ENCODE data around the gene WIPF1. TPM values are rescaled to one million over a fixed set of nuclear protein-coding genes. Genes with fewer than 3 reads are reported as not detected.

WIPF1 gene
- total and polyA plus RNA-seq, 8 donors, result 30.7 to 117 (median 33.4) TPM

DNA sequence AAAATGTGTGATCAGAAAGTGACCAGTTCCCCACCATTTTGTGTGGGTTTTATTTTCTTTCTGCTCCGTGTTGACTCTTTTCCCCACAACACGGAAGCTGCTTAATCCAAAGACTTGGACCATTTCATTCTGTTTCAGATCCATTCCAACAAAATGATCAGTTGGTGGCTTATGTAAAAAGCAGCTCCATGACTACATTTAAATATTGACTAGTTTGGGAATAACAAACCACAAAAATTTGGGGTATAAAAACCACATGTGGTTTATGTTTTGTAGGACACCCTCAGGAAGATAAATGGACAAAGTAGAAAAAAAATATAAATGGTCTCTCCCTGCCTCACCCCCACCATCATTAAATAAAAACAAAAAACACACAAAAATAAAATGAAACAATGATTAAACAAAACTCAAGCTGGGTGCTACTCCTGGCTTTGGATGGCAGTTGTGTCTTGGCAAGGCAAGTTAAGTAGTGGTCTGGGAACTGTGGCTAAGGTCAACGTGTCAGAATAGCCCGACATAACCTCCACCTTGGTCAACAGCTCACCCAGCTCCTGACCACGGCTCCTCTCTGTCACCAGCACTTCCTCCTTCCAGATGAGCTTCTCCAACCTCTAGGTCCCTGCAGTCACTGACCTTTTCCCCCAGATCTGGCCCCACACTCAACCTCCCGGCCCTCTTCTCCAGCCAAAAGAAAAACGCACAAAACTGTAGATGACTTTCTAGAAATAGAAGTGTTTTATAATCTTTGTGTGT lies 12.8 kb upstream of the WIPF1 start:
- DNase-seq, result no peak
- Histone ChIP-seq H3K27me3 (no peaks in the 10 kb centered on the region), H3K9me3 (no peaks in the 10 kb centered on the region), H3K4me3 (no peak overlapping the region), H3K27ac (peak overlapping the region in 1 of 2 donors; percentile 0), H3K4me1 (peaks cover under 1 to 54% of the 10 kb centered on the region in 2 donors), H3K36me3 (peaks cover 0 to 10% of the 10 kb centered on the region in 2 donors)
- ATAC-seq, result peak; percentile 47
- intact Hi-C loops (cut with DNase I), result no loop called here
- TF ChIP-seq, protein P1, sequence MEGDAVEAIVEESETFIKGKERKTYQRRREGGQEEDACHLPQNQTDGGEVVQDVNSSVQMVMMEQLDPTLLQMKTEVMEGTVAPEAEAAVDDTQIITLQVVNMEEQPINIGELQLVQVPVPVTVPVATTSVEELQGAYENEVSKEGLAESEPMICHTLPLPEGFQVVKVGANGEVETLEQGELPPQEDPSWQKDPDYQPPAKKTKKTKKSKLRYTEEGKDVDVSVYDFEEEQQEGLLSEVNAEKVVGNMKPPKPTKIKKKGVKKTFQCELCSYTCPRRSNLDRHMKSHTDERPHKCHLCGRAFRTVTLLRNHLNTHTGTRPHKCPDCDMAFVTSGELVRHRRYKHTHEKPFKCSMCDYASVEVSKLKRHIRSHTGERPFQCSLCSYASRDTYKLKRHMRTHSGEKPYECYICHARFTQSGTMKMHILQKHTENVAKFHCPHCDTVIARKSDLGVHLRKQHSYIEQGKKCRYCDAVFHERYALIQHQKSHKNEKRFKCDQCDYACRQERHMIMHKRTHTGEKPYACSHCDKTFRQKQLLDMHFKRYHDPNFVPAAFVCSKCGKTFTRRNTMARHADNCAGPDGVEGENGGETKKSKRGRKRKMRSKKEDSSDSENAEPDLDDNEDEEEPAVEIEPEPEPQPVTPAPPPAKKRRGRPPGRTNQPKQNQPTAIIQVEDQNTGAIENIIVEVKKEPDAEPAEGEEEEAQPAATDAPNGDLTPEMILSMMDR (IDR thresholded peaks at IDR 0.05), result no peak

DNA sequence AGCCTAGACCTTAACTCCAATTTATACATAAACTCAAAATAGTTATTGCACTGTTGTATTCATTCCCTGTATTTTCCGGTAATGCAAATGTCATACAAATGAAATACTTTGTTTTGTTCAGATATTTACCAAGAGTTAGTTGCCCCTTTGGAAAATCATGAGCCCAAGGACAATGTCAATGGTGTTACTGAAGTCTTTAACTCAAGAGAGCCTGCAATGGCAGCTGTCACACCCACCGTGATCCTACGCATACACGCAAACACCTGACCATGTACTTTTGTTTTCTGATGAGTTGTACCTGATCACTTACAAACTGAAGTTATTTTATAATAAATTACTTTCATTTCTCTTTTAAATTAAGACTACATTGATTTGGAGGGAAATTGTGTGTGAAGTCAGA lies 11.7 kb upstream of the WIPF1 start:
- H3K9me3 ChIP-seq, result no peaks in the 10 kb centered on the region
- H3K27me3 ChIP-seq, result no peaks in the 10 kb centered on the region
- DNase-seq (no peak), ATAC-seq (no peak)
- peaks cover 0 to 10% of the 10 kb centered on the region in 2 donors for H3K36me3 ChIP-seq
- intact Hi-C loops (cut with DNase I), result loop anchor here in 1 of 2 donors (10.0 kb wide), 2 partner anchors 76 to 144 kb away; no protein-coding TSS in a partner anchor
- peak overlapping the region in 1 of 2 donors; percentile 30 for H3K27ac ChIP-seq
- TF ChIP-seq, protein P1 (IDR thresholded peaks at IDR 0.05), result no peak
- H3K4me1 ChIP-seq, result peaks cover 0 to 44% of the 10 kb centered on the region in 2 donors
- H3K4me3 ChIP-seq, result no peak overlapping the region

DNA sequence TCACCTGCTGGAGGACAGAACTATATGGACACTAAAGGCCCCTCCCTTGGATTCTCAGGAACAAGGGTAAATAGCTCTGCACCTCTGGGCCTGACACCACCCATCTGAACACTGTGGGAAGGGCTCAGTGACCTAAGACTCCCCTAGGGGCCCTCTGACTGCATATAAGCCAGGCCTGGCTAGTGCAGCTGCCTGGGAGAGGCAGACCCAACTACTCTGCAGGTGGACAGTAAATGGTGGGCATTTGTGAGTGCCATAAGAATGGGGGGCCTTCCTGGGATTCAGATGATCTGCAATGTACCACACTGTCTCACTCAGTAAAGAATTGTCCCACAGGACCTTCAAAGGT lies 11.2 kb upstream of the WIPF1 start:
- no peaks in the 10 kb centered on the region for H3K27me3 ChIP-seq
- H3K4me3 ChIP-seq, result no peak overlapping the region
- TF ChIP-seq, protein P1 (IDR thresholded peaks at IDR 0.05), result no peak
- intact Hi-C loops (cut with DNase I), result loop anchor here in 1 of 2 donors (10.0 kb wide), 2 partner anchors 76 to 144 kb away; no protein-coding TSS in a partner anchor
- no peaks in the 10 kb centered on the region for H3K9me3 ChIP-seq
- no peak for DNase-seq
- ATAC-seq, result no peak
- peaks cover 0 to 10% of the 10 kb centered on the region in 2 donors for H3K36me3 ChIP-seq
- peak overlapping the region in 1 of 2 donors; percentile 30 for H3K27ac ChIP-seq
- peaks cover 0 to 44% of the 10 kb centered on the region in 2 donors for H3K4me1 ChIP-seq

DNA sequence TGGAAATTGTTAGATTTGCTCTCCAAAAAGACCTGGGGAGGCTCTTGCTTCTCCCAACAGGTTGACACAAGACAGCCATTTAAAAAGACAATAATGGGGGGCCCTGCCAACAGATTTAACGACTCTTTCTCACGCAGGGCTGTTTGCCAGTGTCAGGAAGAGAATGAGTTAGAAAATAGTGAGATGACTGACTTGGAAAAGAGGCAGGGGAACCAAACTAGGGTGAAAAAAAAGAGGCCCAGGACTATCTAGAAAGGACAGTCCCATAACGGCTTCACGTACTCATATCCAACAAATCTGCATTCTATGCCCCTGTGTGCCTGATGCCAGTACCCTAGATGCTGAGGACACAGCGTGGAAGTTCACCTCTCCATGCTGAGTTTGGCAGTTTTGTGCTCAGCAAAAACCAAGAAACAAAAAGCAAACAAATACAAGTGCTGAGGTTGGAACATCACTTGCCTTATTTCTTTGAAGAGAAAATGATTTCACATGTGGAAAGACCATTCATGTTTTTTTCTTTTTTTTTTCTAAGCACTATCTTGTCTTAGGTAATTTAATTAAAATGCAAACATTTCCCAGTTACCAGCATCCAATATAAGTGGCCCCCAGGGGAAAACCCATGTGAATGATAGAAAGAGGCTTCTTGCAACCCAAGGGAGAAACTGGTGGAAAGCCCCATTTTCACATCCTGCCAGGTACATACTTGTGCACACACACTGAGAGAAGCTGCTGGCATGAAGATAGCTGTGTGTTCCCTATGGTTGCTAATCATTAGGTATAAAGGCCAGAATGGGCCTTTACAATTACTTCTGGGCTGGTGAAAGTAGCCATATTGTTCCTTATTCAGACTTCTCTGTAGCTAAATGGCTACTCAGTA lies 10.6 kb upstream of the WIPF1 start:
- H3K4me1 ChIP-seq, result peaks cover 0 to 44% of the 10 kb centered on the region in 2 donors
- H3K9me3 ChIP-seq, result no peaks in the 10 kb centered on the region
- H3K27ac ChIP-seq, result peak overlapping the region in 1 of 2 donors; percentile 30
- intact Hi-C loops (cut with DNase I), result loop anchor here in 1 of 2 donors (10.0 kb wide), 2 partner anchors 77 to 143 kb away; no protein-coding TSS in a partner anchor
- ATAC-seq, result no peak
- no peak overlapping the region for H3K4me3 ChIP-seq
- TF ChIP-seq, protein P1 (IDR thresholded peaks at IDR 0.05), result no peak
- peaks cover 0 to 10% of the 10 kb centered on the region in 2 donors for H3K36me3 ChIP-seq
- no peak for DNase-seq
- H3K27me3 ChIP-seq, result no peaks in the 10 kb centered on the region
